ENCODE data around the gene TMEM11. TPM values are rescaled to one million over a fixed set of nuclear protein-coding genes. Genes with fewer than 3 reads are reported as not detected.
A peak's percentile ranks its signal among the peaks of the same experiment; 100 is the strongest.
"Not testable (repeated sequence)": the region's sequence is repeated elsewhere in the genome, so short reads cannot be mapped to it uniquely, and the experiment has no call there.

Gene TMEM11
- polyA plus RNA-seq, 3 donors = 25.7 to 68.1 (median 59.5) TPM

- TF ChIP-seq CTCF (IDR thresholded peaks at IDR 0.05) = no peak
- H3K4me3 ChIP-seq (replicated peaks in 1 of 3; ENCODE audit: low read depth in 2 of 3, low read length in 3 of 3) = no peak overlapping the region
- no peak overlapping the region for H3K4me2 ChIP-seq (replicated peaks; ENCODE audit: extremely low read depth, low read length, poor library complexity, severe bottlenecking)
- peaks cover 58 to 82% of the 10 kb centered on the region in 2 donors for H3K36me3 Mint-ChIP-seq
- peak overlapping the region in 3 of 7 donors; percentile 27 to 55 (median 38) for H3K27ac Mint-ChIP-seq
- peaks cover 45% of the 10 kb centered on the region for H4K20me1 ChIP-seq (ENCODE audit: insufficient read depth, low read length)
- 52% methylated on average over 6 of the region's 8 CpGs for WGBS (ENCODE audit: insufficient coverage)
- peaks cover 41 to 81% of the 10 kb centered on the region in 2 donors for H3K36me3 ChIP-seq (replicated peaks in 1 of 2; ENCODE audit: control insufficient read depth in 1 of 2, insufficient read depth in 2 of 2, low read length in 2 of 2)
- peak overlapping the region in 1 of 2 donors; percentile 61 for H3K27ac ChIP-seq (ENCODE audit: low read depth in 1 of 2, low read length in 2 of 2)
- H2AFZ ChIP-seq (ENCODE audit: insufficient read depth, low read depth, low read length, poor library complexity, severe bottlenecking) = no peak overlapping the region
- peaks cover 23% of the 10 kb centered on the region for H3K4me1 Mint-ChIP-seq
- no peaks in the 10 kb centered on the region for H3K9me3 ChIP-seq (replicated peaks in 1 of 2; ENCODE audit: control insufficient read depth in 1 of 2, insufficient read depth in 1 of 2, low read length in 2 of 2)
- H3K9me3 Mint-ChIP-seq = peaks cover 0 to 3% (median 0%) of the 10 kb centered on the region in 7 donors
- intact Hi-C loops (cut with micrococcal nuclease) = no loop called here
- no peak for DNase-seq
- H3K79me2 ChIP-seq (ENCODE audit: insufficient read depth, low read length) = peaks cover 18% of the 10 kb centered on the region
- H3K4me1 ChIP-seq (ENCODE audit: control insufficient read depth in 1 of 2, insufficient read depth in 2 of 2, low read length in 2 of 2) = peaks cover 11 to 12% of the 10 kb centered on the region in 2 donors
- H3K27me3 Mint-ChIP-seq (ENCODE audit: low read depth in 3 of 3) = no peaks in the 10 kb centered on the region
- no peak overlapping the region for H3K4me3 Mint-ChIP-seq
- H3K9ac ChIP-seq (ENCODE audit: insufficient read depth, low read length, poor library complexity, severe bottlenecking) = no peak overlapping the region
- H3K27me3 ChIP-seq (ENCODE audit: control insufficient read depth in 2 of 2, insufficient read depth in 2 of 2, low read length in 2 of 2) = no peaks in the 10 kb centered on the region
These were observed 19.7 kb downstream of the TMEM11 start for GRCh38 chr17:21194226-21194625.

- H3K9me3 Mint-ChIP-seq = peaks cover 0 to 3% (median 0%) of the 10 kb centered on the region in 7 donors
- Histone ChIP-seq H3K4me2 (replicated peaks; ENCODE audit: extremely low read depth, low read length, poor library complexity, severe bottlenecking) (no peak overlapping the region), H3K27ac (ENCODE audit: low read depth in 1 of 2, low read length in 2 of 2) (no peak overlapping the region), H3K36me3 (replicated peaks in 1 of 2; ENCODE audit: control insufficient read depth in 1 of 2, insufficient read depth in 2 of 2, low read length in 2 of 2) (peaks cover 44 to 82% of the 10 kb centered on the region in 2 donors), H3K27me3 (ENCODE audit: control insufficient read depth in 2 of 2, insufficient read depth in 2 of 2, low read length in 2 of 2) (no peaks in the 10 kb centered on the region), H3K79me2 (ENCODE audit: insufficient read depth, low read length) (peaks cover 6% of the 10 kb centered on the region), H4K20me1 (ENCODE audit: insufficient read depth, low read length) (peaks cover 33% of the 10 kb centered on the region), H2AFZ (ENCODE audit: insufficient read depth, low read depth, low read length, poor library complexity, severe bottlenecking) (no peak overlapping the region), H3K9me3 (replicated peaks in 1 of 2; ENCODE audit: control insufficient read depth in 1 of 2, insufficient read depth in 1 of 2, low read length in 2 of 2) (no peaks in the 10 kb centered on the region), H3K4me1 (ENCODE audit: control insufficient read depth in 1 of 2, insufficient read depth in 2 of 2, low read length in 2 of 2) (peaks cover 11 to 12% of the 10 kb centered on the region in 2 donors), H3K9ac (ENCODE audit: insufficient read depth, low read length, poor library complexity, severe bottlenecking) (no peak overlapping the region), H3K4me3 (replicated peaks in 1 of 3; ENCODE audit: low read depth in 2 of 3, low read length in 3 of 3) (no peak overlapping the region)
- peak overlapping the region in 4 of 7 donors; percentile 12 to 74 (median 54) for H3K27ac Mint-ChIP-seq
- H3K4me3 Mint-ChIP-seq = no peak overlapping the region
- WGBS (ENCODE audit: insufficient coverage) = 94% methylated on average over 3 of the region's 5 CpGs
- no peaks in the 10 kb centered on the region for H3K27me3 Mint-ChIP-seq (ENCODE audit: low read depth in 3 of 3)
- peaks cover 61 to 84% of the 10 kb centered on the region in 2 donors for H3K36me3 Mint-ChIP-seq
- intact Hi-C loops (cut with micrococcal nuclease) = no loop called here
- TF ChIP-seq CTCF (IDR thresholded peaks at IDR 0.05) = no peak
- DNase-seq = no peak
- H3K4me1 Mint-ChIP-seq = peaks cover 23% of the 10 kb centered on the region
These were observed 20.9 kb downstream of the TMEM11 start for GRCh38 chr17:21193031-21193430.

- peak overlapping the region in 6 of 7 donors; percentile 31 to 82 (median 48) for H3K27ac Mint-ChIP-seq
- H3K4me2 ChIP-seq (replicated peaks; ENCODE audit: extremely low read depth, low read length, poor library complexity, severe bottlenecking); H3K27me3 ChIP-seq (ENCODE audit: control insufficient read depth in 2 of 2, insufficient read depth in 2 of 2, low read length in 2 of 2); intact Hi-C loops (cut with micrococcal nuclease); H3K9me3 ChIP-seq (replicated peaks in 1 of 2; ENCODE audit: control insufficient read depth in 1 of 2, insufficient read depth in 1 of 2, low read length in 2 of 2); H2AFZ ChIP-seq (ENCODE audit: insufficient read depth, low read depth, low read length, poor library complexity, severe bottlenecking); H3K9me3 Mint-ChIP-seq; H3K79me2 ChIP-seq (ENCODE audit: insufficient read depth, low read length); H3K9ac ChIP-seq (ENCODE audit: insufficient read depth, low read length, poor library complexity, severe bottlenecking); H3K4me3 ChIP-seq (replicated peaks in 1 of 3; ENCODE audit: low read depth in 2 of 3, low read length in 3 of 3); DNase-seq; H3K4me3 Mint-ChIP-seq; H3K27me3 Mint-ChIP-seq (ENCODE audit: low read depth in 3 of 3): not testable (repeated sequence)
- WGBS (ENCODE audit: insufficient coverage) = 100% methylated on average over 7 of the region's 7 CpGs
- Histone ChIP-seq H4K20me1 (ENCODE audit: insufficient read depth, low read length) (peaks cover 27% of the 10 kb centered on the region), H3K4me1 (ENCODE audit: control insufficient read depth in 1 of 2, insufficient read depth in 2 of 2, low read length in 2 of 2) (peaks cover 11 to 12% of the 10 kb centered on the region in 2 donors), H3K36me3 (replicated peaks in 1 of 2; ENCODE audit: control insufficient read depth in 1 of 2, insufficient read depth in 2 of 2, low read length in 2 of 2) (peaks cover 38 to 76% of the 10 kb centered on the region in 2 donors), H3K27ac (ENCODE audit: low read depth in 1 of 2, low read length in 2 of 2) (peak overlapping the region; percentile 7 to 30)
- peaks cover 55 to 81% of the 10 kb centered on the region in 2 donors for H3K36me3 Mint-ChIP-seq
- peaks cover 23% of the 10 kb centered on the region for H3K4me1 Mint-ChIP-seq
These were observed 21.5 kb downstream of the TMEM11 start for GRCh38 chr17:21192414-21192813.

All from CD14-positive monocyte (primary cell).